Stimulated activated naive CD4-positive, alpha-beta T cell treated with Interleukin-2 at 50 U/mL for 16 hours (primary cell): ENCODE results near the gene P2RX1.

Experiments used
- DNase-seq: peaks from one replicate; lab custom pipeline; 2025; lab: John Stamatoyannopoulos, UW

Gene P2RX1

GRCh38 chr17:3924512-3925350 lies 8.5 kb upstream of the P2RX1 start:
- no peak for DNase-seq

- DNase-seq, result no peak
Measured at GRCh38 chr17:3923466-3924190, 7.4 kb upstream of the P2RX1 start.

- no peak for DNase-seq
Measured at GRCh38 chr17:3922765-3923164, 6.5 kb upstream of the P2RX1 start.

- DNase-seq, result no peak
Measured at GRCh38 chr17:3921502-3922319, 5.4 kb upstream of the P2RX1 start.

- no peak for DNase-seq
Measured at GRCh38 chr17:3921006-3921405, 4.7 kb upstream of the P2RX1 start.

GRCh38 chr17:3919123-3919624 lies 2.9 kb upstream of the P2RX1 start:
- DNase-seq, result no peak

- no peak for DNase-seq
Measured at GRCh38 chr17:3918372-3919122, 2.3 kb upstream of the P2RX1 start.

- no peak for DNase-seq
Measured at GRCh38 chr17:3917391-3917931, 1.2 kb upstream of the P2RX1 start.

- no peak for DNase-seq
Measured at GRCh38 chr17:3916825-3917224, 560 bp upstream of the P2RX1 start.

GRCh38 chr17:3915581-3915994 lies 677 bp downstream of the P2RX1 start:
- DNase-seq, result no peak

- DNase-seq, result no peak
Measured at GRCh38 chr17:3914312-3914670, 2.0 kb downstream of the P2RX1 start.

- DNase-seq, result peak; percentile 64
Measured at GRCh38 chr17:3913531-3914311, 2.5 kb downstream of the P2RX1 start.

- DNase-seq, result no peak
Measured at GRCh38 chr17:3912827-3913226, 3.4 kb downstream of the P2RX1 start.

- DNase-seq, result peak; percentile 50
Measured at GRCh38 chr17:3911271-3912053, 4.8 kb downstream of the P2RX1 start.

- DNase-seq, result no peak
Measured at GRCh38 chr17:3910420-3911270, 5.6 kb downstream of the P2RX1 start.

GRCh38 chr17:3909257-3909656 lies 7.0 kb downstream of the P2RX1 start:
- DNase-seq, result no peak

GRCh38 chr17:3907483-3908216 lies 8.6 kb downstream of the P2RX1 start:
- DNase-seq, result no peak

- DNase-seq, result no peak
Measured at GRCh38 chr17:3906881-3907280, 9.4 kb downstream of the P2RX1 start.
